Mucosa of descending colon (tissue), 3 donors: ENCODE results near the gene SHLD1. TPM values are rescaled to one million over a fixed set of nuclear protein-coding genes. Genes with fewer than 3 reads are reported as not detected.

Experiments
- ATAC-seq: fragments of 200-7000 bp; cut with Tn5 transposase; one replicate; pipeline ENCODE4 v1.9.1; 2020; ENCODE audit warnings: mild to moderate bottlenecking, moderate library complexity
- DNase-seq, 3 donors: peaks; one replicate each; pipeline ENCODE4 v3.0.0-alpha.2; 2020
- H3K36me3 ChIP-seq: fragments of 200-600 bp; one replicate; pipeline ENCODE4 v1.8.0; 2021; ENCODE audit warnings: low read depth, mild to moderate bottlenecking
- H3K4me1 ChIP-seq: fragments of 200-600 bp; one replicate; pipeline ENCODE4 v1.8.0; 2021; ENCODE audit warnings: low read depth, mild to moderate bottlenecking
- H3K4me3 ChIP-seq: fragments of 200-600 bp; one replicate; pipeline ENCODE4 v1.8.0; 2021; ENCODE audit warnings: mild to moderate bottlenecking
- H3K9me3 ChIP-seq: fragments of 200-600 bp; one replicate; pipeline ENCODE4 v1.8.0; 2021; ENCODE audit warnings: mild to moderate bottlenecking
- CTCF ChIP-seq: fragments of 200-600 bp; IDR thresholded peaks from one replicate; pipeline ENCODE4 v1.8.0; 2022; ENCODE audit warnings: antibody characterized with exemption, mild to moderate bottlenecking
- intact Hi-C, 2 donors: fragments of 100-400 bp; cut with DNase I in 1 of 2; cut with micrococcal nuclease in 1 of 2; formaldehyde crosslinking; loops; one replicate each; pipeline versions ENCODE4 v1.11.0 to v1.11.1; 2022; cut with DNase I, micrococcal nuclease
- total RNA-seq, 3 donors: library from RNA; stranded (reverse); fragmentation: NEBNext Ultra II Directional in 2 of 3; extraction: Animal tissue kit (Norgen Biotek cat#: 25700) in 2 of 3; gene quantifications; one replicate each; pipeline versions ENCODE4 v1.2.1 to v1.2.4, GENCODE V29; 2021 to 2023
- donor health status: DM: no; HTN: no; CAD: no; lungs with moderate emphysema.
- donor health status: DM: no; HTN: no; CAD: no.
- donor health status: DM: no; HTN: yes; CAD: no.

The SHLD1 gene
- total RNA-seq, 3 donors from 2014 or later, result 7.5 to 8.3 (median 8.0) TPM

- Histone ChIP-seq H3K9me3 (no peaks in the 10 kb centered on the region), H3K4me1 (peaks cover 5% of the 10 kb centered on the region), H3K4me3 (no peak overlapping the region), H3K36me3 (no peaks in the 10 kb centered on the region)
- intact Hi-C loops, result no loop called here
- ATAC-seq, result no peak
- DNase-seq, result no peak
- TF ChIP-seq CTCF, result no peak
These were observed 90.3 kb downstream of the SHLD1 start for GRCh38 chr20:5840411-5841002.

GRCh38 chr20:5841522-5841921 lies 91.3 kb downstream of the SHLD1 start:
- intact Hi-C loops, result no loop called here
- no peak for TF ChIP-seq CTCF

GRCh38 chr20:5842465-5842864 lies 92.3 kb downstream of the SHLD1 start:
- intact Hi-C loops, result no loop called here
- no peaks in the 10 kb centered on the region for H3K36me3 ChIP-seq
- no peaks in the 10 kb centered on the region for H3K4me1 ChIP-seq
- ATAC-seq (no peak), DNase-seq (no peak)
- no peaks in the 10 kb centered on the region for H3K9me3 ChIP-seq
- H3K4me3 ChIP-seq, result no peak overlapping the region
- TF ChIP-seq CTCF, result no peak

More at GRCh38 chr20:5841522-5841921, 91.3 kb downstream of the SHLD1 start:
- ATAC-seq (no peak), DNase-seq (no peak)
- H3K4me3 ChIP-seq, result no peak overlapping the region
- H3K36me3 ChIP-seq, result no peaks in the 10 kb centered on the region
- no peaks in the 10 kb centered on the region for H3K9me3 ChIP-seq
- H3K4me1 ChIP-seq, result no peaks in the 10 kb centered on the region

- no peak overlapping the region for H3K4me3 ChIP-seq
- H3K36me3 ChIP-seq, result no peaks in the 10 kb centered on the region
- intact Hi-C loops, result no loop called here
- H3K4me1 ChIP-seq, result no peaks in the 10 kb centered on the region
- no peak for TF ChIP-seq CTCF
- no peak for DNase-seq
- ATAC-seq, result no peak
- H3K9me3 ChIP-seq, result no peaks in the 10 kb centered on the region
These were observed 92.9 kb downstream of the SHLD1 start for GRCh38 chr20:5843054-5843592.

GRCh38 chr20:5844063-5844681 lies 94.0 kb downstream of the SHLD1 start:
- no peak overlapping the region for H3K4me3 ChIP-seq
- DNase-seq (no peak), ATAC-seq (peak; percentile 43)
- intact Hi-C loops, result no loop called here
- no peaks in the 10 kb centered on the region for H3K36me3 ChIP-seq
- TF ChIP-seq CTCF, result no peak
- no peaks in the 10 kb centered on the region for H3K4me1 ChIP-seq
- no peaks in the 10 kb centered on the region for H3K9me3 ChIP-seq
